HCT116 (cell line): ENCODE results near the gene CPSF7. TPM values are rescaled to one million over a fixed set of nuclear protein-coding genes. Genes with fewer than 3 reads are reported as not detected.
A peak's percentile ranks its signal among the peaks of the same experiment; 100 is the strongest.

Source experiments
- ATAC-seq: fragments of 200-7000 bp; cut with Tn5 transposase; 2 replicates; pipeline ENCODE4 v1.9.1; 2020; ENCODE audit warnings: mild to moderate bottlenecking, moderate library complexity
- BruUV-seq: library from RNA; stranded (reverse); fragments of 400-500 nt; replicated peaks from 2 replicates; lab custom pipeline; 2021; lab: Mats Ljungman, UMichigan
- CTCF ChIA-PET: fragments of 300-600 bp; sonication (Branson Sonifier 250); formaldehyde crosslinking; loops from one replicate; lab custom pipeline; 2021; ENCODE audit warnings: antibody characterized with exemption; lab: Charles Lee
- POLR2A ChIA-PET: fragments of 300-600, 350-600 bp; sonication (Branson Sonifier 250); formaldehyde crosslinking; loops from one replicate; lab custom pipeline; 2021; ENCODE audit warnings: antibody characterized with exemption; lab: Charles Lee
- RAD21 ChIA-PET, 2 experiments: fragments of 300-600 bp; sonication (Branson Sonifier 250); formaldehyde crosslinking; loops; one replicate each; lab custom pipeline; 2023; ENCODE audit warnings: low total read pairs in 2 of 2; ENCODE audit not compliant: uncharacterized antibody in 2 of 2, unreplicated experiment in 2 of 2, low non-redundant PET in 1 of 2; lab: Charles Lee
- DNase-seq: peaks from one replicate; pipeline ENCODE4 v3.0.0-alpha.2; 2010; ENCODE audit warnings: low read depth, low spot score
- H2AFZ ChIP-seq: fragments of 200-600 bp; shearing (Covaris generic), sonication (generic); 2 replicates; pipeline ENCODE4 v1.6.1; 2017; ENCODE audit warnings: low read depth, mixed run types, mixed read lengths, antibody characterized with exemption, low read length; ENCODE audit not compliant: poor library complexity, severe bottlenecking
- H3K27ac ChIP-seq: 2 replicates; pipeline ENCODE4 v1.5.1; 2012; ENCODE audit warnings: low read depth, low read length
- H3K27me3 ChIP-seq: fragments of 200-600 bp; sonication (generic); 2 replicates; pipeline ENCODE4 v1.6.1; 2016; ENCODE audit warnings: mixed run types, low read length, mixed read lengths; ENCODE audit not compliant: insufficient read depth
- H3K36me3 ChIP-seq, 2 experiments: fragments of 200-500 bp in 1 of 2; fragments of 200-600 bp in 1 of 2; sonication (Bioruptor generic) in 1 of 2; sonication (generic) in 1 of 2; 2 replicates each; pipeline versions ENCODE4 v1.5.1 to v1.6.1; 2014 to 2016; ENCODE audit warnings: low read length in 2 of 2, inconsistent platforms in 1 of 2, mixed read lengths in 1 of 2, mixed run types in 1 of 2; ENCODE audit not compliant: insufficient read depth in 2 of 2, control insufficient read depth in 1 of 2
- H3K4me1 ChIP-seq, 2 experiments: fragments of 200-600 bp in 1 of 2; sonication (generic) in 1 of 2; 2 replicates each; pipeline versions ENCODE4 v1.5.1 to v1.6.1; 2012 to 2017; ENCODE audit warnings: low read length in 2 of 2, inconsistent platforms in 1 of 2, mild to moderate bottlenecking in 1 of 2, mixed read lengths in 1 of 2, mixed run types in 1 of 2, moderate library complexity in 1 of 2; ENCODE audit not compliant: insufficient read depth in 2 of 2, control insufficient read depth in 1 of 2
- H3K4me2 ChIP-seq: fragments of 200-600 bp; sonication (generic); 2 replicates; pipeline ENCODE4 v1.6.1; 2017; ENCODE audit warnings: mixed run types, low read length, mixed read lengths
- H3K4me3 ChIP-seq, 2 experiments: fragments of 200-600 bp in 1 of 2; sonication (generic) in 1 of 2; replicated peaks in 1 of 2; 2 replicates each; pipeline ENCODE4 v1.5.1; 2011 to 2016; ENCODE audit warnings: low read length in 2 of 2, control low read depth in 1 of 2, low read depth in 1 of 2, mild to moderate bottlenecking in 1 of 2, mixed read lengths in 1 of 2, mixed run types in 1 of 2
- H3K79me2 ChIP-seq: fragments of 200-600 bp; sonication (generic); 2 replicates; pipeline ENCODE4 v1.6.1; 2017; ENCODE audit warnings: mild to moderate bottlenecking, mixed run types, low read length, moderate library complexity, mixed read lengths; ENCODE audit not compliant: insufficient read depth
- H3K9ac ChIP-seq: fragments of 200-600 bp; sonication (generic); 2 replicates; pipeline ENCODE4 v1.6.1; 2016; ENCODE audit warnings: low read length, mixed read lengths
- H3K9me2 ChIP-seq: fragments of 200-600 bp; sonication (generic), shearing (Covaris generic); 2 replicates; pipeline ENCODE4 v1.6.1; 2017; ENCODE audit warnings: mixed run types, mild to moderate bottlenecking, moderate library complexity; ENCODE audit not compliant: insufficient read depth
- H3K9me3 ChIP-seq, 2 experiments: fragments of 200-500 bp in 1 of 2; fragments of 200-600 bp in 1 of 2; sonication (Bioruptor generic) in 1 of 2; sonication (generic) in 1 of 2; 2 replicates each; pipeline ENCODE4 v1.6.1; 2014 to 2017; ENCODE audit warnings: low read length in 2 of 2, mixed read lengths in 2 of 2, inconsistent platforms in 1 of 2, low read depth in 1 of 2, mild to moderate bottlenecking in 1 of 2, mixed run types in 1 of 2, moderate library complexity in 1 of 2; ENCODE audit not compliant: control insufficient read depth in 1 of 2, insufficient read depth in 1 of 2
- H4K20me1 ChIP-seq: fragments of 200-600 bp; sonication (generic), shearing (Covaris generic); 2 replicates; pipeline ENCODE4 v1.6.1; 2017; ENCODE audit warnings: mixed run types, mild to moderate bottlenecking, moderate library complexity; ENCODE audit not compliant: insufficient read depth
- ATF3 ChIP-seq: IDR thresholded peaks from 2 replicates; pipeline ENCODE4 v1.6.1; 2012
- ELF1 ChIP-seq: IDR thresholded peaks from 2 replicates; pipeline ENCODE4 v1.6.1; 2012; ENCODE audit warnings: low read depth, borderline replicate concordance
- EZH2phosphoT487 ChIP-seq: fragments of 200-600 bp; IDR thresholded peaks from 2 replicates; pipeline ENCODE4 v1.6.1; 2018; ENCODE audit warnings: antibody characterized with exemption, borderline replicate concordance
- FOSL1 ChIP-seq: IDR thresholded peaks from 2 replicates; pipeline ENCODE4 v1.6.1; 2012; ENCODE audit warnings: low read depth
- JUND ChIP-seq: IDR thresholded peaks from 2 replicates; pipeline ENCODE4 v1.6.1; 2012
- MAX ChIP-seq: IDR thresholded peaks from 2 replicates; pipeline ENCODE4 v1.6.1; 2012
- POLR2A ChIP-seq: IDR thresholded peaks from 2 replicates; pipeline ENCODE4 v1.7.0; 2011; ENCODE audit warnings: borderline replicate concordance; ENCODE audit not compliant: insufficient read depth, insufficient read length; ENCODE audit errors: extremely low read depth
- POLR2AphosphoS5 ChIP-seq: IDR thresholded peaks from 2 replicates; pipeline ENCODE4 v1.6.1; 2011; ENCODE audit warnings: mild to moderate bottlenecking, low read depth, low read length, moderate library complexity
- RAD21 ChIP-seq: IDR thresholded peaks from 2 replicates; pipeline ENCODE4 v1.6.1; 2012; ENCODE audit warnings: low read depth, mild to moderate bottlenecking
- SRF ChIP-seq: IDR thresholded peaks from 2 replicates; pipeline ENCODE4 v1.6.1; 2012; ENCODE audit warnings: low read depth
- ZBTB33 ChIP-seq: IDR thresholded peaks from 2 replicates; pipeline ENCODE4 v1.6.1; 2011; ENCODE audit warnings: mild to moderate bottlenecking, low read length, moderate library complexity; ENCODE audit not compliant: insufficient replicate concordance; ENCODE audit errors: extremely low read depth
- intact Hi-C: fragments of 100-400 bp; cut with micrococcal nuclease; formaldehyde crosslinking; loops from 2 replicates; pipeline ENCODE4 v1.10.0; 2022
- total RNA-seq: library from RNA; stranded (reverse); gene quantifications from one replicate; pipeline ENCODE4 v1.2.1, GENCODE V29; 2021; ENCODE audit not compliant: unreplicated experiment

The CPSF7 gene
- total RNA-seq, 1 experiment from 2014 or later = 110 TPM

GRCh38 chr11:61439615-61440014 lies 9.8 kb upstream of the CPSF7 start:
- no peak for ATAC-seq
- ChIA-PET RAD21 (no interaction called here), CTCF (no interaction called here), POLR2A (no interaction called here)
- Histone ChIP-seq H2AFZ (no peak overlapping the region), H3K4me2 (no peak overlapping the region), H3K27me3 (no peaks in the 10 kb centered on the region), H3K4me3 (no peak overlapping the region), H3K9me2 (no peaks in the 10 kb centered on the region), H3K36me3 (peaks cover 24 to 46% of the 10 kb centered on the region in 2 experiments), H4K20me1 (peaks cover 19% of the 10 kb centered on the region; the same call in 1 of the 2 replicates), H3K27ac (no peak overlapping the region), H3K79me2 (peaks cover 91% of the 10 kb centered on the region), H3K4me1 (peaks cover 0 to 5% of the 10 kb centered on the region in 2 experiments; a peak in 2 of 4 replicates), H3K9ac (no peak overlapping the region), H3K9me3 (no peaks in the 10 kb centered on the region)
- no peak for DNase-seq
- intact Hi-C loops = no loop called here
- BruUV-seq = TSS peak; percentile 5
- no peak for TF ChIP-seq MAX
- TF ChIP-seq ELF1 = no peak
- no peak for TF ChIP-seq POLR2A
- no peak for TF ChIP-seq EZH2phosphoT487
- no peak for TF ChIP-seq POLR2AphosphoS5
- no peak for TF ChIP-seq RAD21
- no peak for TF ChIP-seq FOSL1
- no peak for TF ChIP-seq JUND
- TF ChIP-seq SRF = no peak
- TF ChIP-seq ATF3 = no peak
- no peak for TF ChIP-seq ZBTB33
